Measurements from ENCODE around the gene TP63.

The TP63 gene

GRCh38 chr3:189826566-189826965, 195.4 kb downstream of the TP63 start:
- no peak for TF ChIP-seq CTCF (IDR thresholded peaks at IDR 0.05)
- no peak overlapping the region for H3K4me3 ChIP-seq (ENCODE audit: low read depth, low read length)
- H2AFZ ChIP-seq: no peak overlapping the region
- no peaks in the 10 kb centered on the region for H3K4me1 ChIP-seq
- no peaks in the 10 kb centered on the region for H3K9me3 ChIP-seq (ENCODE audit: control insufficient read depth, low read length)
- H3K79me2 ChIP-seq: no peaks in the 10 kb centered on the region
- H3K4me2 ChIP-seq (ENCODE audit: low read length): no peak overlapping the region
- no peaks in the 10 kb centered on the region for H3K36me3 ChIP-seq (ENCODE audit: control insufficient read depth, insufficient read depth, low read length)
- no peak overlapping the region for H3K9ac ChIP-seq
- no peaks in the 10 kb centered on the region for H3K27me3 ChIP-seq (ENCODE audit: control insufficient read depth, insufficient read depth, low read length)
- H3K27ac ChIP-seq: no peak overlapping the region

- Histone ChIP-seq H2AFZ (no peak overlapping the region), H3K4me3 (ENCODE audit: low read depth, low read length) (no peak overlapping the region), H3K9me3 (ENCODE audit: control insufficient read depth, low read length) (no peaks in the 10 kb centered on the region), H3K9ac (no peak overlapping the region), H3K4me2 (ENCODE audit: low read length) (no peak overlapping the region), H3K36me3 (ENCODE audit: control insufficient read depth, insufficient read depth, low read length) (no peaks in the 10 kb centered on the region), H3K27ac (no peak overlapping the region), H3K27me3 (ENCODE audit: control insufficient read depth, insufficient read depth, low read length) (no peaks in the 10 kb centered on the region), H3K4me1 (no peaks in the 10 kb centered on the region), H3K79me2 (no peaks in the 10 kb centered on the region)
- no peak for TF ChIP-seq CTCF (IDR thresholded peaks at IDR 0.05)
Observed at GRCh38 chr3:189827108-189827507, 195.9 kb downstream of the TP63 start.

GRCh38 chr3:189830401-189830800, 199.2 kb downstream of the TP63 start:
- Histone ChIP-seq H3K36me3 (ENCODE audit: control insufficient read depth, insufficient read depth, low read length) (no peaks in the 10 kb centered on the region), H3K27ac (no peak overlapping the region), H3K4me2 (ENCODE audit: low read length) (no peak overlapping the region), H3K4me1 (no peaks in the 10 kb centered on the region), H2AFZ (no peak overlapping the region), H3K9me3 (ENCODE audit: control insufficient read depth, low read length) (no peaks in the 10 kb centered on the region), H3K9ac (no peak overlapping the region), H3K79me2 (no peaks in the 10 kb centered on the region), H3K4me3 (ENCODE audit: low read depth, low read length) (no peak overlapping the region), H3K27me3 (ENCODE audit: control insufficient read depth, insufficient read depth, low read length) (no peaks in the 10 kb centered on the region)
- TF ChIP-seq CTCF (IDR thresholded peaks at IDR 0.05): no peak

- H3K79me2 ChIP-seq: no peaks in the 10 kb centered on the region
- TF ChIP-seq CTCF (IDR thresholded peaks at IDR 0.05): no peak
- no peaks in the 10 kb centered on the region for H3K4me1 ChIP-seq
Observed at GRCh38 chr3:189833266-189833665, 202.1 kb downstream of the TP63 start.

GRCh38 chr3:189833996-189834395, 202.8 kb downstream of the TP63 start:
- no peak for TF ChIP-seq CTCF (IDR thresholded peaks at IDR 0.05)
- Histone ChIP-seq H3K27me3 (ENCODE audit: control insufficient read depth, insufficient read depth, low read length) (no peaks in the 10 kb centered on the region), H3K9me3 (ENCODE audit: control insufficient read depth, low read length) (no peaks in the 10 kb centered on the region), H3K79me2 (no peaks in the 10 kb centered on the region), H3K4me1 (no peaks in the 10 kb centered on the region), H3K36me3 (ENCODE audit: control insufficient read depth, insufficient read depth, low read length) (no peaks in the 10 kb centered on the region), H3K4me2 (ENCODE audit: low read length) (no peak overlapping the region), H3K27ac (no peak overlapping the region), H3K4me3 (ENCODE audit: low read depth, low read length) (no peak overlapping the region), H3K9ac (no peak overlapping the region), H2AFZ (no peak overlapping the region)

More at GRCh38 chr3:189833266-189833665, 202.1 kb downstream of the TP63 start:
- H3K4me2 ChIP-seq (ENCODE audit: low read length): no peak overlapping the region
- no peak overlapping the region for H2AFZ ChIP-seq
- no peaks in the 10 kb centered on the region for H3K9me3 ChIP-seq (ENCODE audit: control insufficient read depth, low read length)
- no peak overlapping the region for H3K4me3 ChIP-seq (ENCODE audit: low read depth, low read length)
- H3K36me3 ChIP-seq (ENCODE audit: control insufficient read depth, insufficient read depth, low read length): no peaks in the 10 kb centered on the region
- no peaks in the 10 kb centered on the region for H3K27me3 ChIP-seq (ENCODE audit: control insufficient read depth, insufficient read depth, low read length)
- H3K27ac ChIP-seq: no peak overlapping the region
- H3K9ac ChIP-seq: no peak overlapping the region
